ENCODE measurements around the gene CDH4. TPM values are rescaled to one million over a fixed set of nuclear protein-coding genes. Genes with fewer than 3 reads are reported as not detected.

Gene CDH4
- total and polyA plus RNA-seq, 2 donors (not counting 3 experiments of a cell fraction or from before 2014, with no cell fraction given): 0.17 to 0.51 TPM

- Histone ChIP-seq H3K4me1 (ENCODE audit: control insufficient read depth, extremely low read depth, insufficient read depth, low read length) (no peaks in the 10 kb centered on the region), H2AFZ (ENCODE audit: low read depth, low read length) (no peak overlapping the region), H3K4me3 (replicated peaks in 1 of 3; ENCODE audit: insufficient read depth in 1 of 3, low read depth in 1 of 3, low read length in 3 of 3) (no peak overlapping the region), H3K9ac (replicated peaks; ENCODE audit: extremely low read depth, insufficient read depth, low read length) (no peak overlapping the region), H3K9me3 (replicated peaks; ENCODE audit: control insufficient read depth, insufficient read depth, low read length) (peaks cover 16% of the 10 kb centered on the region), H3K4me2 (ENCODE audit: insufficient read depth, low read length) (no peak overlapping the region), H3K36me3 (ENCODE audit: control insufficient read depth in 2 of 2, extremely low read depth in 1 of 2, insufficient read depth in 2 of 2, low read length in 2 of 2) (no peaks in the 10 kb centered on the region), H3K9me1 (replicated peaks; ENCODE audit: control insufficient read depth, extremely low read depth, insufficient read depth, low read length) (no peaks in the 10 kb centered on the region), H3K27ac (ENCODE audit: insufficient read depth, low read depth, low read length) (no peak overlapping the region), H4K20me1 (replicated peaks; ENCODE audit: control insufficient read depth, extremely low read depth, insufficient read depth, low read length) (no peaks in the 10 kb centered on the region), H3K27me3 (ENCODE audit: control insufficient read depth in 2 of 2, insufficient read depth in 2 of 2, low read length in 2 of 2) (no peaks in the 10 kb centered on the region), H3K79me2 (ENCODE audit: control insufficient read depth, insufficient read depth, low read length) (no peaks in the 10 kb centered on the region)
- no TSS peak for BruUV-seq (replicated peaks)
- ChIA-PET POLR2A (no interaction called here), CTCF (no interaction called here)
- intact Hi-C loops (cut with micrococcal nuclease): no loop called here
- dilution Hi-C loops (cut with MboI; ENCODE audit: extremely low pct_ligation_motif_present, low sequenced_read_pairs): no loop called here
- no peak for FAIRE-seq
- no peak for TF ChIP-seq POLR2A (IDR thresholded peaks at IDR 0.05; ENCODE audit: low read depth, low read length)
- TF ChIP-seq POLR2AphosphoS5 (IDR thresholded peaks at IDR 0.05; ENCODE audit: insufficient read depth, low read depth, low read length): no peak
- no peak for TF ChIP-seq CTCF (IDR thresholded peaks at IDR 0.05; ENCODE audit: extremely low read depth in 1 of 2, insufficient read depth in 1 of 2, low read depth in 1 of 2, low read length in 2 of 2)
- TF ChIP-seq FOS (IDR thresholded peaks at IDR 0.05; ENCODE audit: borderline replicate concordance, insufficient read depth, low read length): no peak
- no peak for TF ChIP-seq JUN (IDR thresholded peaks at IDR 0.05; ENCODE audit: borderline replicate concordance, insufficient read depth, insufficient read length, low read depth)
- TF ChIP-seq EZH2 (IDR thresholded peaks at IDR 0.05; ENCODE audit: borderline replicate concordance, low read depth, low read length, severe bottlenecking): no peak
- TF ChIP-seq MAX (IDR thresholded peaks at IDR 0.05; ENCODE audit: insufficient read depth, insufficient read length): no peak
- TF ChIP-seq MYC (IDR thresholded peaks at IDR 0.05; ENCODE audit: low read depth, low read length): no peak
- no peak for TF ChIP-seq GATA2 (IDR thresholded peaks at IDR 0.05; ENCODE audit: insufficient read depth, insufficient read length, low read depth, low read length)
- no peak for DNase-seq (ENCODE audit: low read depth, low spot score)
Measured at GRCh38 chr20:61543086-61543485, 291.0 kb downstream of the CDH4 start.

Measured in endothelial cell of umbilical vein (primary cell).